LoVo (cell line): Measurements from ENCODE around the gene CCR5AS.
"Not testable (repeated sequence)": the region's sequence is repeated elsewhere in the genome, so short reads cannot be mapped to it uniquely, and the experiment has no call there.

Source experiments
- DNase-seq: peaks from one replicate; pipeline ENCODE4 v3.0.0-alpha.2; 2016; ENCODE audit warnings: low spot score

CCR5AS gene

DNA sequence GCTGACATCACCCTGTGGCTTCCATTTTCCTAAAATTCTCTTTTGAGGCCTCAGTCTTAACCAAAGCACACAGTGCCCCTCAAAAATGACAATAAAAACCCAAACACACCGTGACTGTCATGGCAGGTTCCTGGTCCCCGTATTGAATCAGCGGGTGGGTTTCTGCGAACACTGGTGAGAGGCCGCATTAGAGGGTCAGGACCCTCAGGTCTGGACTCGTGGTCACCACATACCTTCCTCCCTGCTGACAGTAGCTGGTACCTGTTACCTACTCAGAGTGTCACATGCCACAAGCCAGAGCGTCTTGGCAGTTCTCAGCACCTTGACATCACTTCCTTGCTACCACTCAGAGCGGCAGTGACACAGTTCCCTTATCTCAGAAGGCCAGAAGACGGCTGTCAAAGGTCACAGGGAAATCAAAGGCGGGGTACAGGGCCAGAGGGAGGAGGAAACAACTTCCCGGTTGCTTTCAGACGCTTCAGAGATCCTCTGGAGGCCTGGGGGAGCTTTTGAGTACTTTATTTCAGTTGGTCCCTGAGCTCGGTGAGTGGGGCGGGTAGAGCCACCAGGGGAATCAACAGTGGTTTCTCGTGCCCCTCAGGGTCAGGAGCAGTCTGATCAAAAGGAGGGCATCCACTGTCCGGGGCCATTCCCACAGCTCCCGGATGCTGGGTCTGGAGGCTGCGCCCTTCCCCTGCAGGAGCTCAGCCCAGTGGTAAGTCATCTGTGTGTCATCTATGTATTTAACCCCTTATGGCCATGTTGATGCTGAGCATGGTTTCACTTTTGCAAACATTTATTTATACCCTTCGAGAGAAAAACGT lies at the start of gene CCR5AS, which contains the start of gene CCRL2:
Gene CCR5AS (minus strand): TSS at position 279 of the 824 bp plus-strand sequence.
Gene CCRL2 (plus strand): TSS at position 472 of the 824 bp plus-strand sequence. CDS start 821 bp downstream, outside the sequence.
- peak; percentile 65 for DNase-seq

- no peak for DNase-seq
Measured at GRCh38 chr3:46456118-46456517, 49.3 kb upstream of the CCR5AS start.

DNA sequence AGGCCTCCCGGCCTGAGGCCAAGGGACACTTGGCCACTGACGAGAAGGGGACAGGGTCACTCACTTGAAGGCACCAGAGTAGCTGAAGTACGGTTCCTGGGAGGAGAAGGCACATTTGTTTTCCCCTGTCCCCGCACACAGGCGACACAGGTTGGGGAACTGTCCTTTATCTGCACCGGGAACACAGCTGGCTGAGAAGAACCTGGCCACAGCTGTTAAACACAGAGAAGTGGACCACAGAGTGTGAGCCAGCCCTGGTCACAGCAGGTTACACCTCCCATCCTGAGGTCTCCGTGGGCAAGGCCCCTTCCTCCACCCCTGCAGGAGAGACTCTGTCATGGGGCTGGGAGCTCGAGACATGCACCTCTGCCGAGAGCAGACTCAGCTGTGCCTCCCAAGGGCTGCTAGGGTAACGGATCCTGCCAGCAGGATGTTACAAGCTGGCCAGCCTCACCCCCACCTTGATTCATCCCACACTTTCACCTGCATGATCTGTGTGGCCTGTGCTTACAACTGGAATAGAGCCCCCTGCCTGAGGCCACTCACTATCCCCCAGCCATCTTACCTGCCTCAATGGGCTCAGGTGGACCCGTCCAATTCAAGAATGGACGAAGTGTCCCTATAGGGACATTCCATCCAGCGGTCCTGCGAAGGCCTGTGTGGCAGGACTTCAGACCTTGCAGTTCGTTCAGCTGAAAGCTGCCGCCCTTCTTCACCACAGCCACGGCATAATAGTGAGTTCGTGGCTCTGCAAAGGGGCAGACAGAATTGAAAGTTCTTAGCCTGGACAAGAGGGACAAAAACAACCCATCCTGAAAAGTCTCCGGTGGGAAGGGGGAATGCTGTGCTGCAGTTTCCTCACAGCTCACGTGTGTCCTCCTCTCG lies 48.6 kb upstream of the CCR5AS start:
- DNase-seq = no peak

GRCh38 chr3:46454606-46455005 lies 47.7 kb upstream of the CCR5AS start:
- DNase-seq = no peak

DNA sequence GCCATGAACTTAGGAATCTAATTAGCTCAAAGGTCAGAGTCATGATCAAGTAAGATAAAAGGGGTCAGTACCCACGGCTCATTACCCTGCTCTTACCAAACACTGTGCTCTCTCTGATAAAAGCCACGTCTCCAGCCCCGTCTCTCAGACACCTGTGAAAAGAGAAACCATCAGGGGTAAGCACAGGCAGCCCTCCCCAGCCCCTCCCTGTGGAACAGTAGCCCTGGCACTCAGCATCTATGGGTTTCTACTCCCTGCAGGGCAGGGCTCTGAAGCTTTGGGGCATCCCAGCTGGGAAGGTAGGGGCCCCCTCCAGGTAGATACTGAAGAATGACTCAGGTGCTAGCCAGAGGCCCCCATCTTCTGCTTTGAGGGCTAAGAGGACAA lies 47.3 kb upstream of the CCR5AS start:
- DNase-seq = no peak

GRCh38 chr3:46453526-46454208 lies 46.8 kb upstream of the CCR5AS start:
- DNase-seq = no peak

DNA sequence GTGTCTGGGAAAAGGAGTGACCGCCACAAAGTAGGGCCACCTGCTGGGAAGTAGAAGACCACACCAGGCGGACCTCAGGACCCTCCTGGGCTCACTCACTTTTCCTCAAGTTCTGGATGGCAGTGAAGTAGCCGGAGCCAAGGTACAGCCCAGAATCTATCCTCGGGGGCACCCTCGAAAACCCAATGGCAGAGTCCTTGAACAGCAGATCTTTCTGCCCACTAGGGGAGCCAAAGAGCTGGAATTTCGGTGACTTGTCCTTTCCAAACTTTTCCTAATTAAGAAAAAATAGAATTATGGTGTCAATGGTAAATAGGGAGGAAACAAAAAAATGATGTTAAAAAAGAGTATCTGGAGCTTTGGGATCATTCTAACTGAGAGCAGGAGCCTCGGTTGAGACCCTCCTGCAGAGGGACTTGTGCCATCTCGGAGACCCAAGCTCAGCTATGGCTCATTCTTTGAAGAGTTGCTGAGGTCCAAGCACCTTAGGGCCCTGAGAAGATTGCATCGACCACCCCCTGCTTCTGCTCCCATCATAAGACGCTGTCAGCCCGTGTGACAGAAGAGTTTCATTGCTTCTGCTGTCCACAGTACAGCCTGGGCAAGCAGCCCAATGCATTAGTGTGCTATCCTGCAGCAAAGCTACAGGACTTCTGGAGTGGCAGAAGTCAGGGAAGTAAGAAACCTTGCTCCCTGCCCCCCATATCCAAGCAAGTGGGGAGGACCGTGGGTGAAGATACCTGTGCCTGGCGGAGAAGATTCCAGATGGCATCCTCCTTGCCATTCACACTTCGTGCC lies 43.1 kb upstream of the CCR5AS start:
- peak; percentile 9 for DNase-seq

DNA sequence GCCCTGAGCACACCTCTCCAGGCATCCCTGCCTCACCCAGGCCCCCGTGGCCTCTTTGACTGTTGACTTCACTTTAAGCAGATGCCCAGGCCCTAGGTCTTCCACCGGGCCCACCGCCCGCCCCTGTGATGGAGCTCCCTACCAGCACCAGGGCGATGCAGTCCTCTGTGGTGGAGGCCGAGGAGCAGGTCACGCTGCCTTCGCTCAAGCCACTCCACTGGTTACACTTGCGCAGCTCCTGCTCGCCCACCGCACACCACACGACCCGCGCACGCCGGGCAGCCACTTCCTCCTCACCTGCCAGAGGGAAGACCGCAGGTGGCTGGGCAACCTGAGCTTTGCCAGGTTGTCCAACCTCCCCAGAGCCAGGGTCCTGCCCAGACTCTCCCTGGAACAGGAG lies 41.9 kb upstream of the CCR5AS start:
- no peak for DNase-seq

DNA sequence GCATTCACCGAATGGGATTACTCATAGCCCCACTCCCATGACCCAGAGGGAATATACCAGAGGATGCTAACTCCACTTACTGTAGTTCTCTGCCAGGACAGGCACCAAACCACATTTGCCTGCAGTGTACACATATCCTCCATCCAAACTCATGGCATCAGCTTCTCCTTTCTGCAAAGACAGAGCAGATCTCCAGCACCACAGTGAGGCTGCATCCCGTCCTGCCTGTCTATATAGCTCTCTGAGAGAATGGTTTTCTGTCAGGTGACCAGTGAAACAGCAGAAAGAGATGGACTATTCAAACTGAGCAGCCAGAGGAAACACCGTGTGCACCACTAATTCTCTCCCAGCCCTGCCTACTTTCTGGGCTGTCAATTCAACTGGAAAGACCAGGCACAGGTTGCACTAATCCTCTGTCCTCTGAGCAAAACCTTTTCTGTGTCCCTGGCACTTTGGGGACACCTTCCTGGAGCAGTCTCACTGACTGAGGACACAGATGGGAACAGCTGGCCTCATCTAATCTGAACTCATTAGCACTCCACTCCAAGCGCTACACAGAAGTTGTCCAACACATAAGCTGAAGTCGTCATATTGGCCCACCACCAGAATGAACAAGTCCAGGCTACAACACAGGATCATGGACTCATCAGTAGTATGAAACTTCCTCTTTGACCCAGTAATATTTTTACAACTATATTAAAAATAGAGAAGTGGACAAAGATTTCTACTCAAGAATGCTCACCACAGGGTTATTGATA lies 40.5 kb upstream of the CCR5AS start:
- DNase-seq = no peak

DNA sequence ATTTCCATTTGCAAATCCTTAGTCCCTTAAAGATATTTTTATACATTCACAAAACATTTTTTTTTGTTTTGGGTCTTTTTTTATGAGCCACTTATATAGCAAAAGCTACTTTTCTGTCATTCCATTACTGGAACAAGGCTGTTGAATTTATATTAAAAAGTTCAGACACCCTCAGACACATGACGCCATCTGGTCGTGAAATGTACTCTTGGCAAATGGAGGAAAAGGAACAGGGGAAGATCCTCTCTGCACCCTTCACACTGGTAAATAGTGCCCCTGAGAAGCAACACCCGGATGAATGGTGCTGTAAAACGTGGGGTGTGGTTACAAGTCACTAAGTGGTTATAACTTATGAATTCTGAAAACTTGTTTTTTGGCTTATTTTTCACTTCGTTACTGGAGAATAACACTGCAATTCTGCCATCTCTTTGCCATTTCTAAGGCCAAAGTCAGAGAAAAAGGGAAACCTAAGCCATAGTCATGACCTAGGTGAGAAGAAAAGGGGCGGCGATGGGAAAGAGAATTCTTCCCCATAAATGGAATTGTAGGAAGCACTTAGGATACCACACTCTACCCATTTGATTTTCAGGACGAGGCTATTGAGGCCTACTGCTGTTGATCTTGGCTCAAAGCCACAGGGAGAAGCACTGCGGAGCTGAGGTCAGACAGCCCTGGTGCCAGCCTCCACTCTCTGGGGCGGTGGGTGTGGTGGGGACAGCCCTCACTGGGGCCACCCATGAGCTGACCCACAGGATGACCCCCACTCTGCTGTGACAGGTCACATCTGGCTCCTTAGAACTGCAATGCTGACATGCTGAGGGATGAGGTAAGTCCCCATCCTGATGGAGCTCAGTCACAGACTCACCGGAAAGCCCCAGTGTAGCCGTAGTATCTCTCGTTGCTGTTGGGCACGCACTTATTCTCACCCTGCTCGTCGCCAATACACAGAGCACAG lies 36.0 kb upstream of the CCR5AS start:
- no peak for DNase-seq

DNA sequence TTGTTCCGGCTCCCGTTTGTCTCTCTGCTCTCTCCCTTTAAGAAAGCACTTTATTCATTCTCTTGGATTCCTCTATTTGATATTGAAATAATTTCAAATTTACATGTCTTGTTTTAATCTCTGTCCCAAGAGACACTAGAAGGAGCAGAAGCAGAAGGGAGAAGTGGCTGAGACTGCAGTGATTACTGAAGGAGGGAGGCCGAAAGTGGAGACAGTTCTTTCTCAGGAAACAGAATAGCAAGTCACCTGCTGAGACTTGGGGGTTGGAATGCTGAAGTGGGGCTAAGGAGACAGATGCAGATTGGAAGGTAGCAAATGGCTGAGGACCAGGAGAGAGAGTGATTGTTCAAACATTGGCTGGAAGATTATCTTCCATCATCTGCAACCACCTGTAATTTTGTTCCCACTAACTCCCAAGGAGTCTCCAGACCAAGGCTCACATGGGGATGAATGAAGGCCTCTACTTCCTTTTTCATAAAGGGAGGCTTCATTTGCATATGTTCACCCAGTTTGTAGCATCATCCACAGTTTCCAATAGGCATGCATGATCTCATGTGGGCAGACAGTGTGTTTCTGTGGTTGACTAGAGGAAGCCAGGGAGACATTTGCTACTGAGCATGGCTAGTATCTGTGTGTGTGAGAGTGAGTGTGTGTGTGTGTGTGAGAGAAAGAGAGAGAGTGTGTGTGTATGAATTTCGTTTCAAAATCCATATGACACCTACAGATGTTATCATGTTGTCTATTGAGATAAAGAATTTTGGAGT lies 33.8 kb upstream of the CCR5AS start:
- DNase-seq = no peak

GRCh38 chr3:46438831-46439230 lies 32.0 kb upstream of the CCR5AS start:
- DNase-seq = no peak

DNA sequence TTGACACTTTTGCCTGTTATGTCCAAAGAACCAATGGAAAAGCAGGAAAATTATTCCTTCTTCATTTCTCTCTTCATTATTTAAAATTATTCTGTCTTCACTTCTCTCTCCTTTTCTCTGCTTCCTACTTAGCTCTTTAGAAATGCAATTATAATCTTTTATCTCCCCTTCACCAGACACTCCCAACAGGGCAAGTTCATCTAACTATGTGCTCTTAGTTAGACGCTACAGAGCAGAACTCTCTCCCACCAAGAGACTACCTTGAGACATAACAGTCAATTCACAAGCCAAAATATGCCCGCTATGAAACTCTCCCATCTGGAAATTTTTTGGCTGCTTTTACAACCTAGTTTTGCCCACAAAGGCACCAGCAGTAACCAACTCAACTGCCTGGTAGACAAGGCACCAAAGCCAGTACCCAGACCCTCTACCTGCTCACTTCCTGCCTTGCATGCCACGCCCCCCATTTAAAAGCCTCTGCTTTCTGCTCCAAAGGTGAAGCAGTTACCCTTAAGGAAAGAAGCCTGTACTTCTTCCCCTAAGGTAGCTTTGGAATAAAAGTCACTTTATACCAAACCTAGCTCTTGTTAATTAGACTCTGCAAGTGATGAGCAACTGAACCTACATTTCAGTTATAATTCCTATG lies 28.3 kb upstream of the CCR5AS start:
- DNase-seq = no peak

DNA sequence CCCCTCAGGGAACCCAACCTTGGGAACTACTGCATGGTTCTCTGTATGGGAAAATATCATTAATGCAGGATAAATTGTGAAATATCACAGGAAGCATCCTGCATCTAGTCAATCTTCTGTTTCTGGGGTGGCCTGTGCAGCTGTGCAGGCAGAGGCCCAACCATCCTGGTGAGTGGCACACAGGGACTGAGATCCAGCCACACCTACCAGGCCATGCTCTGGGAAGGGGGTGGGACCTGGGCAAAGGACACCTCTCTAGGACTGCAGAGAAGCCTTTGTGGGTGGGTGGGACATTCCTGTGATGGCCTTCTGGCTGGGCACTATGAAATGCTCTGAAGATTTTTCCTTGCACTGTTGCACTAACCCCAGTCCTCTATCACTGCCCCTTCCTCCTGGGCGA lies 27.0 kb upstream of the CCR5AS start:
- no peak for DNase-seq

DNA sequence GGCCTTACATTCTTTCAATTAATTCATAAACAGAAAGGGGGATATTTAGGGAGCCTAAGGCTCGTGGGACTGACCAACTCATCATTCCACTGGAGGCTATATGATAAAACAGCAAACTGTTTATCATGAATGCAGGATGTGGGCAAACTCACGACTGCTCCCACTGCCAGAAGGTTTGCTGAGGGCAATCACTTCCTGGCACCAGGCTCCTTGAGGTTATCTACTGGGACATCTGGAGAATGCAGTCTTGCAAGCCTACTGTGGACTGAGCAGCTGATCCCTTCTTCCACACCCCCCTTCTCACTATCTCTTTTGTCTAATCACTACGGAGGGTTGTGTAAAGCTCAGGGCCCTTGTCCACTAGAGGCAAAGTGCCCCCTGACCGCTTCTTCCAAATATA lies 26.3 kb upstream of the CCR5AS start:
- DNase-seq = not testable (repeated sequence)

GRCh38 chr3:46431905-46432304 lies 25.0 kb upstream of the CCR5AS start:
- not testable (repeated sequence) for DNase-seq

DNA sequence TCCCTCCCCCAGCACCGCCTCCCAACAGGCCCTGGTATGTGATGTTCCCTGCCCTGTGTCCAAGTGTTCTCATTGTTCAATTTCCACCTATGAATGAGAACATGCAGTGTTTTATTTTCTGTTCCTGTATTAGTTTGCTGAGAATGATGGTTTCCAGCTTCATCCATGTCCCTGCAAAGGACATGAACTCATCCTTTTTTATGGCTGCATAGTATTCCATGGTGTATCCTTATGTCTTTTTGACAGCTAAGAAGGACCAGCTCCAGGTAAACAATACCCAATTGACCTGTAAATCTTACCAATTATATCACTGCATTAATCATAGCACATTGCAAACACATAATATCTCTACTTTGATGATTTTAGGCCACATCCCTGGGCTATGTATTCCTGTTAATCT lies 24.0 kb upstream of the CCR5AS start:
- not testable (repeated sequence) for DNase-seq

DNA sequence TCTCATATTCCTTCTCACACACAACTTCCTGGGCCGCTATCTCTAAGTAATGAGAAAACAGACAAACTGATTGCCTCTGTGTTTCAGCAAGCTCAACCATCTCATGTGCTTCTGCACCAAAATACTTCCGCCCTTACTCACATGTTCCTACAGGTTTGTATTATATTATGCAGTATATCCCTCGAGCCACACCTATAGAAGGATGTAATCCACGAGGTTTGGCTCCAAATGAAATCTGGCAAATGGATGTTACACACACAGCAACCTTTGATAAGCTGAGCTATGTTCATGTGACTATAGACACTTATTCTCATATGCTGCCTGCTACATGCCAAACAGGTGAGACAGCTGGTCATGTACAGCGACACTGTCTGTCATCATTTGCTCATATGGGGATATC lies 22.8 kb upstream of the CCR5AS start:
- no peak for DNase-seq
